Left lung (tissue), 10 donors: ENCODE results near the gene MUTYH. TPM values are rescaled to one million over a fixed set of nuclear protein-coding genes. Genes with fewer than 3 reads are reported as not detected.

Source experiments
- ATAC-seq: fragments of 200-7000 bp; cut with Tn5 transposase; one replicate; pipeline ENCODE4 v1.9.1; 2020; ENCODE audit warnings: moderate library complexity
- DNase-seq, 4 donors: peaks; one replicate each; pipeline ENCODE4 v3.0.0-alpha.2; 2013 to 2020
- H3K27ac ChIP-seq, 2 donors: fragments of 200-600 bp; sonication (generic) in 1 of 2; one replicate each; pipeline versions ENCODE4 v1.5.0 to v1.8.0; 2020 to 2021
- H3K27me3 ChIP-seq, 2 donors: fragments of 200-600 bp; sonication (generic) in 1 of 2; one replicate each; pipeline versions ENCODE4 v1.5.0 to v1.8.0; 2020 to 2021
- H3K36me3 ChIP-seq, 2 donors: fragments of 200-600 bp; sonication (generic) in 1 of 2; one replicate each; pipeline versions ENCODE4 v1.5.0 to v1.8.0; 2020 to 2021
- H3K4me1 ChIP-seq, 2 donors: fragments of 200-600 bp; one replicate each; pipeline ENCODE4 v1.8.0; 2021
- H3K4me3 ChIP-seq, 2 donors: fragments of 200-600 bp; sonication (generic) in 1 of 2; one replicate each; pipeline versions ENCODE4 v1.5.0 to v1.8.0; 2020 to 2021; ENCODE audit warnings: mild to moderate bottlenecking in 1 of 2
- H3K9me3 ChIP-seq, 2 donors: fragments of 200-600 bp; sonication (generic) in 1 of 2; one replicate each; pipeline versions ENCODE4 v1.5.0 to v1.8.0; 2020 to 2021
- CTCF ChIP-seq, 2 donors: fragments of 200-600 bp; sonication (generic) in 1 of 2; IDR thresholded peaks; one replicate each; pipeline versions ENCODE4 v1.5.0 to v1.8.0; 2021; ENCODE audit warnings: antibody characterized with exemption in 2 of 2
- intact Hi-C, 2 donors: fragments of 100-400 bp; cut with DNase I; formaldehyde crosslinking; loops; one replicate each; pipeline versions ENCODE4 v1.11.2 to v1.14.2; 2022
- polyA plus RNA-seq, 6 donors: library from polyadenylated mRNA; unstranded; fragments of 120-200 nt; gene quantifications; one replicate each; pipeline ENCODE4 v1.2.1, GENCODE V29; 2013; ENCODE audit not compliant: insufficient read length in 6 of 6
- total RNA-seq, 2 donors: library from RNA; stranded (reverse); fragmentation: NEBNext Ultra II Directional; extraction: Animal tissue kit (Norgen Biotek cat#: 25700); gene quantifications; one replicate each; pipeline ENCODE4 v1.2.1, GENCODE V29; 2021
- donor health status: DM: no; HTN: yes; CAD: no.
- donor health status: DM: no; HTN: no; CAD: no.

The MUTYH gene
- total and polyA plus RNA-seq, 8 donors, result 15.4 to 33.6 (median 27.7) TPM

- H3K36me3 ChIP-seq, result peaks cover 0 to 55% of the 10 kb centered on the region in 2 donors
Measured at GRCh38 chr1:45345014-45345413, 4.8 kb upstream of the MUTYH start.

DNA sequence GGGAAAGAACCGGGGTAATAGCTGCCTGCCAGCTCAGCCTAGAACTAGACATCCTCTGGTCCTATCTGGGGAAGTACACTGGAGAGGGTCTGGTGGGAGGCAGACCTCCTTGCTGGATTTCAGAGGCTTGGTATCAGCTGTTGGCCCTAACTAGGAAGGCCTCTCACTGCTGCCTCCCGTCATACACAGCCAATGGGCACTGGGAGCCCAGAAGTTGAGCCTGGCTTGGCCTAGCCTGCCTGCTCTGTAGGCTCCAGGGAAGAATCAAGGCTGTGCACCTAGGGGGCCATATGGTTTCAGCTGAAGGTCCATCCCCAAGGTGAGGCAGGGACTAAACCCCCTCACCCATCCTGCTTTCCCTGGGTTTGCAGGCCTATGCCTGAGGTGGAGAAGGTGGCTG is 4.3 kb upstream of the MUTYH start:
- Histone ChIP-seq H3K4me1 (peaks cover 17 to 42% of the 10 kb centered on the region in 2 donors), H3K4me3 (no peak overlapping the region), H3K27ac (no peak overlapping the region), H3K27me3 (no peaks in the 10 kb centered on the region), H3K9me3 (no peaks in the 10 kb centered on the region), H3K36me3 (peaks cover 0 to 55% of the 10 kb centered on the region in 2 donors)
- ATAC-seq (no peak), DNase-seq (no peak)
- TF ChIP-seq CTCF (IDR thresholded peaks at IDR 0.05), result no peak
- intact Hi-C loops, result loop anchor here in 1 of 2 donors (10.0 kb wide), 1 partner anchor 220 kb away; no protein-coding TSS in a partner anchor

More at GRCh38 chr1:45345014-45345413, 4.8 kb upstream of the MUTYH start:
- DNase-seq (no peak), ATAC-seq (no peak)
- Histone ChIP-seq H3K27ac (no peak overlapping the region), H3K4me1 (peaks cover 17 to 42% of the 10 kb centered on the region in 2 donors), H3K27me3 (no peaks in the 10 kb centered on the region), H3K4me3 (no peak overlapping the region), H3K9me3 (no peaks in the 10 kb centered on the region)
- TF ChIP-seq CTCF (IDR thresholded peaks at IDR 0.05), result no peak
- intact Hi-C loops, result loop anchor here in 1 of 2 donors (10.0 kb wide), 1 partner anchor 220 kb away; no protein-coding TSS in a partner anchor

GRCh38 chr1:45340816-45341466 is 701 bp upstream of the MUTYH start:
- Histone ChIP-seq H3K9me3 (no peaks in the 10 kb centered on the region), H3K4me1 (peaks cover 8 to 39% of the 10 kb centered on the region in 2 donors), H3K36me3 (peaks cover 0 to 42% of the 10 kb centered on the region in 2 donors), H3K4me3 (peak overlapping the region; percentile 74 to 89), H3K27me3 (no peaks in the 10 kb centered on the region), H3K27ac (peak overlapping the region; percentile 95 to 97)
- intact Hi-C loops, result loop anchor here in 1 of 2 donors (10.0 kb wide), 1 partner anchor 224 kb away; no protein-coding TSS in a partner anchor
- DNase-seq (no peak), ATAC-seq (no peak)
- TF ChIP-seq CTCF (IDR thresholded peaks at IDR 0.05), result no peak

GRCh38 chr1:45337630-45338325 is 2.5 kb downstream of the MUTYH start:
- intact Hi-C loops, result no loop called here
- ATAC-seq (no peak), DNase-seq (no peak)
- peaks cover 8 to 42% of the 10 kb centered on the region in 2 donors for H3K4me1 ChIP-seq
- H3K27ac ChIP-seq, result no peak overlapping the region
- H3K9me3 ChIP-seq, result no peaks in the 10 kb centered on the region
- H3K4me3 ChIP-seq, result no peak overlapping the region
- H3K36me3 ChIP-seq, result peaks cover 0 to 28% of the 10 kb centered on the region in 2 donors
- H3K27me3 ChIP-seq, result no peaks in the 10 kb centered on the region
- no peak for TF ChIP-seq CTCF (IDR thresholded peaks at IDR 0.05)

GRCh38 chr1:45335855-45336324 is 4.3 kb downstream of the MUTYH start:
- Histone ChIP-seq H3K27me3 (no peaks in the 10 kb centered on the region), H3K9me3 (no peaks in the 10 kb centered on the region), H3K4me1 (peaks cover 2 to 24% of the 10 kb centered on the region in 2 donors), H3K27ac (no peak overlapping the region), H3K4me3 (no peak overlapping the region), H3K36me3 (peaks cover 0 to 36% of the 10 kb centered on the region in 2 donors)
- no peak for ATAC-seq
- intact Hi-C loops, result no loop called here
- no peak for TF ChIP-seq CTCF (IDR thresholded peaks at IDR 0.05)
- no peak for DNase-seq
